Activated CD8-positive, alpha-beta memory T cell treated with anti-CD3 and anti-CD28 coated beads, Interleukin-2, amount 50 U/mL, for 48 hours (primary cell): ENCODE data around the gene SEMA4F.

Experiments used
- DNase-seq: peaks from one replicate; pipeline ENCODE4 v3.0.0-alpha.2; 2020

Gene SEMA4F

DNA sequence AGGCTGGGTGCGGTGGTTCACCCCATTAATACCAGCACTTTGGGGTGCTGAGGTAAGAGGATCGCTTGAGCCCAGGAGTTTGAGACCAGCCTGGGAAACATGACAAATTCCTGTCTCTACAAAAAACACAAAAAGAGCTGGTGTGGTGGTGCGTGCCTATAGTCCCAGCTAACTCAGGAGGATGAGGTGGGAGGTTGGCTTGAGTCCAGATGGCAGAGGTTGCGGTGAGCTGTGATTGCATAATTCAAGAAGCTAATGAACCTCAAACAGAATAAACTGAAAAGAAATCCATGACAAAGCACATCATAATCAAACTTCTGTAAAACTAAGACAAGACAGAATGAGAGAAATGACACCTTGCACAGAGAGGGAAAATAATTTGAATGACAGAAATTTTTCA lies 54.8 kb downstream of the SEMA4F start:
- no peak for DNase-seq

DNA sequence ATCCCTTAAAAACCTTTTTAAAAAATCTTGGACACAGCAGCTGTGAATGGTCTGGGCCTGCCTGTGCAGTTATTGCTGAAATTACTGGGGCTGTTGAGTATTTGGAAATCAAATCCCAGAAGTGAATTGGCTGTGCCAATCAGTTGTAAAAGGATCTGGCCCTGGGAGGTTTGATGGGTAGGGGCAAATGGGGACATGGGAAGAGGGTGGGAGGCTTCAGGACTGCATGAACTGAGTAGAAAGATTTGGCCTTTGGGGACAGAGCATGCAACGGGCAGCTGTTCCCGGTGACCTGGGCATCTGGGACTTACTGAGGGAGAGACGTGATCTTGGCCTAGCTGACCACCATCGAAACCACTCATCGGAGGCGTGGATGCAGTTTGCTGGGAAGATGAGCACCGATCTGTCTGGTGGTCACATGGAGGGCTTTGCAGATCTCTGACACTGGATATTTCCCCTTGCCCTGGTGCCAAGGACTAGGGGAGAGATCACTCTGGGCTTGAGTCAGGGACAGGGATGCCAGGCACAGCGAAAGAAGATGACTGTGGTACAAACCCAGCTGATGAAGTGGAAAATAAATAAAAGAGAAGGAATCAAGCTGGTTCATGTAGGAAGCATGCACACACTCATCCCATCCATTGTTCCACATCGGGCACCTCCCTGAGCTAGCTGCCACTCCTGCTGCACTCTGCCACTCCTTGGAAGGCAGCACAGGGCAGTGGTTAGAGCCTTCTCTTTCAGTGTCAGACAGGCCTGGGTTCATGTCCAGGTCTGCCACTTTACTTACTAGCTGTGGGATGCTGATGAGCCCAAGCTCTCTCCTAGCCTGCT lies 58.4 kb downstream of the SEMA4F start:
- DNase-seq = no peak

DNA sequence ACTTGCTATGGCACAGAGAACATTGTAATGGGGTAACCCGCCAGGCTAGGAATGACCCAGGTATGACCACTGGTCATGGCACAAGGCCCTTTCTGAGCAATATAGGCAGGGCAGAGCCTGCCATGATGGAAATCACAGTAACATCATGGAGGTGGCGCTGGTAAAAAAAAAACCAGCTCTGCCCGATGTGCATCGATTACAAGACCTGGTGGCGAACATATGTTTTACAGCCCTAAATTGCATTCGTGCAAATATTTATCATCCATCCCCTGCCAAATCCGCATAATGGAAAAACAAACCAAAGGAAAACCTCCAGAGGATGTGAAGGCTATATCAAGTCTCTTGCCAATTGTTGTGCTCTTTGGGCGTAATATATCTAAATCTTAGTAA lies 60.6 kb downstream of the SEMA4F start:
- DNase-seq = no peak

DNA sequence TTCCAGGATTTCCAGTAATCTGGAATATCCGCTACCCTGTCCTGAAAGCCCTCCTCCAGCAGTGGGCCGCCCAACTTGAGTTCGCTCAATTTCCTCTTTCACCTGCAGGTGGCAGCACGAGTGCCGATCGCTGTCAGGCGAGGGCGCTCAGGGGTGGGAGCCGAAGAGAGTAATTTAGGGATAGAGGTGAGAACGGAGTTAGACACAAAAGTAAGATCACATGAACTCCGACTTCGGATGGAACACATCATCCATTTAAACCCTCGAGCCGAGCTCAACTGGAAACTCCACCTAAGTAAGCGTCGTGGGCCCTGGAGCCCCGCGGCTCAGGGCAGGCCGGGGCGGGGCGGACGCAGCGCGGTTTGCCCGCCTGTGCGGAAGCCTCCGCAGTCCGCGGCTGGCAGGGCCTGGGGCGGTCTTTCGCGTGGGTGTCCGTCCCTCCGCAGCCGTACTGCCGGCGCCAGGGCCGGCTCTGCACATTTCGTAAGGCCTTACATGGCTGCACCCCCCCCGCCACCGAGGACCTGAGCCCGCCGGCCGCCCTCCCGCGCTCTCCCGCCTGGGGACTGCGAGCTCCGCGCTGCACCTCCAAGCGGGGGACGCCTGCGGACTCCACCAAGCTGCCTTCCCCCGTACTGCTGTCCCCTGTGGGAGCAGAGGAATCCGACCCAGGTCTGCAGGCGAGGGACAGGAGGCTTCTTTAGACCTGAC lies 61.2 kb downstream of the SEMA4F start:
- peak; percentile 92 for DNase-seq

DNA sequence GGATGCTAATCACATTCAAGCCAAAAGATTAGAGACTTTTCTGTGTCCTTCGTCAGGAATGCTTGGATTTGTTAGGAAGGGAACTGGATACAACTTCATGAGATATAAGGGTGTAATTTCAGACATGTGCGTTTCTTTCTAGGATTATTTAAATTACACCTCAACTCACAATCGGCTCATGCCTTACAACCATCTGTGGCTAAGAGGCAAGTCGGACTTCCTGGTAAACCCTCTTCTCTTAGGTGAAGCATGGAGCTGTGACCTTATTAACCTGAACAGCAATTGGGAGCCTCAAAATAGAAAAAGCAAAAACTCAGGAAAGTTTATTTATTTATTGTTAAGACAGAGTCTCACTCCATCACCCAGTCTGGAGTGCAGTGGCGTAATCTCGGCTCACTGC lies 61.8 kb downstream of the SEMA4F start:
- DNase-seq = no peak

DNA sequence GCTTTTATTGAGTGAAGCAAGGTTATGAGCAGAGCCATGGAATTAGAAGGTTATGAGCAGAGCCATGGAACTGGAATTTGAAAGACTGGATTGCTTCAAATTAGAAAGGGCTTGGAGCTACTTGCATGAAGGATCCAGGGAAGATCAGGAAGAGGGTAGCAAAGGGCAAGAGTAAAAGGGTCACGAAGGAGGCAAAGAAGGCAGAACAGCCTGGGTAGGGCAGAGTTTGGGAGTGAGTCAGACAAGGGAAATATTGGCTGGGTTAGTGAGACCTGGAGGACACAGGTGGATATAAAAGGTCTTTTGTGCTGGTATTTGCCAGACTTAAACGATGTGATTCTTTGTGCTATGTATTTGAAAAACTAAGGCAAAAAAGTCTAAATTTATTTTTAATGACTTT lies 65.0 kb downstream of the SEMA4F start:
- no peak for DNase-seq

DNA sequence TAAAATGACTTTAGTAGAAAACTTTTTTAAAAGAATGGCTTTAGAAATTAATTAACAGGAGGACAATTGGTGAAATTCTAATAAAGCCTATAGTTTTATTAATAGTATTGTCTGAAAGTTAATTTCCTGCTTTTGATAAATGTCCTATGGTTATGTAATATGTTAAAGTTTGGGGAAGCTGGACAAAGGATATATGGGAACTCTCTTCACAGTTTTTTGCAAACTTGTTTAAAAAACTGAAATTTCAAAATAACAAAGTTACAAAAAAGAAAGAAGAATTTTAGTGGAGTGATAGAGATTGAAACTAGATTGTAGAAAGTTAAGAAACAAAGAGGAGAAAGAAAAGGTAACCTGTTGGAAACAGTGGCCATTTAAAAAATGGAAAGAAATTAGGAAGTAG lies 67.3 kb downstream of the SEMA4F start:
- no peak for DNase-seq

DNA sequence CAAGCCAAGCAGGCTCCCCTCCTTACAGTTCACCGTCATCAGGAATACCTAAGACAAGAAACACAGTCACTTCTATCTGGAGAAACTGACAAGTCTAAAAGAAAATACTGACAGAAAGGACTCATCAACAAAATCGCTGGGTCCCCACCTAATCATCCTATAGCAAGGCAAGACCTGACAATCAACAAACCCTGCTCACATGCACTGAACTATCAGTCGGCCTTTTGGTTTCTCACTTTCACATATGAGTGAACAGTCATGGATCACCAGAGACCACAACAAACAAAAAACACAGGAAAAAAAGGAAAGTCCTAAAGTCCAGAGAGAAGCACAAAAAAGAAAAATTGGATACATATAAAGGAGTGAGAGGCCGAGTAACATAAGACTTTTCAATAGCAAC lies 70.4 kb downstream of the SEMA4F start:
- no peak for DNase-seq

DNA sequence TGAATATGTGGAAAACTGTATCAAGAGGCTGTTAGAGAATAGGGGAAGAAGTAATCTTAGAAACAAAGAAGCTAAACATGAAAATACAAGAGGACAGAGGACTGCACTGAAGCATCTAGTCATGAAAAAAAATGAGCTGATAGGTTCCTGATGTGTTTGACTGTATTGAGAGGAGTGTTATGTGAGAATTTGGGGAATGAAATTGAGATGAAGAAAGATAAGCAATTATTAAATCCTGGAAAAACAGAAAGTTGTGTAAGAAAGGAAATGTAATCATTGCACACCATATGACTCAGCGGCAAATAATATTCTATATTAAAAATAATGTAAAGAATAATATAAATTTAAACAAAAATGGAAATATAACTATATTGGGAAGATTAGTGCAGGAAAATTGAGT lies 71.2 kb downstream of the SEMA4F start:
- no peak for DNase-seq

DNA sequence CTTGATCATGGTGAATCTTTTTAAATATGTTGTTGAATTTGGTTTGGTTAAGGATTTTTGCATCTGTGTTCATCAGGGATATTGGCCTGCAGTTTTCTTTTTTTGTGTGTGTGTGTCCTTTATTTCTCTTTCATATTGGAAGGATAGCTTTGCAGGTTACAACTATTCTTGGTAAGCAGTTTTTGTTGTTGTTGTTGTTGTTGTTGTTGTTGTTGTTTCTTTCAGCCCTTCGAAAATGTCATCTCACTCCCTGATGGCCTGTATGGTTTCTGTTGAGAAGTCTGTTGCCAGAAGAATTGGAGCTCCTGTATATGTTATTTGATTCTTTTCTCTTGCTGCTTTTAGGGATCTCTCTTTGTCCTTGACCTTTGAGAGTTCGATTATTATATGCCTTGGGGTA lies 74.8 kb downstream of the SEMA4F start:
- no peak for DNase-seq

DNA sequence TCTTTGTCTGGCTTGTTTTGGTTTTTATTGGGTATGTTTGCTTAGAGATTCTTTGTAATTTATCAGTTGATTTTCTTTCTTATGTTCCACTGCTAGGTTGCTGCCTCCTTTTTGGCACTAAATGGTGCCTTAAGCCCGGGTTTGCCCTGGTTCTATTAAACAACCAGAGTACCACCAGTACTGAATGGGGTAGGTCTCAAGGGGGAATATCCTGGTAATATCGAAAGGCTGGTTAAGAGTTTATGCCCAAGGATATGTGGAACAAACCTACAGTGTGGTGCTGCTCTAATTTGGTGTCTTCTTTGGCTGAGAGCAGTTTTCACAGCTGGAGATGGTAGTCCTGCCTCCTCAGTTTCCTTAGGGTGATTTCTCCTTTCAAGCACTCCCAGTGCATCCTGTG lies 76.5 kb downstream of the SEMA4F start:
- DNase-seq = no peak
